ENCODE results near the gene GMCL2.

DNA sequence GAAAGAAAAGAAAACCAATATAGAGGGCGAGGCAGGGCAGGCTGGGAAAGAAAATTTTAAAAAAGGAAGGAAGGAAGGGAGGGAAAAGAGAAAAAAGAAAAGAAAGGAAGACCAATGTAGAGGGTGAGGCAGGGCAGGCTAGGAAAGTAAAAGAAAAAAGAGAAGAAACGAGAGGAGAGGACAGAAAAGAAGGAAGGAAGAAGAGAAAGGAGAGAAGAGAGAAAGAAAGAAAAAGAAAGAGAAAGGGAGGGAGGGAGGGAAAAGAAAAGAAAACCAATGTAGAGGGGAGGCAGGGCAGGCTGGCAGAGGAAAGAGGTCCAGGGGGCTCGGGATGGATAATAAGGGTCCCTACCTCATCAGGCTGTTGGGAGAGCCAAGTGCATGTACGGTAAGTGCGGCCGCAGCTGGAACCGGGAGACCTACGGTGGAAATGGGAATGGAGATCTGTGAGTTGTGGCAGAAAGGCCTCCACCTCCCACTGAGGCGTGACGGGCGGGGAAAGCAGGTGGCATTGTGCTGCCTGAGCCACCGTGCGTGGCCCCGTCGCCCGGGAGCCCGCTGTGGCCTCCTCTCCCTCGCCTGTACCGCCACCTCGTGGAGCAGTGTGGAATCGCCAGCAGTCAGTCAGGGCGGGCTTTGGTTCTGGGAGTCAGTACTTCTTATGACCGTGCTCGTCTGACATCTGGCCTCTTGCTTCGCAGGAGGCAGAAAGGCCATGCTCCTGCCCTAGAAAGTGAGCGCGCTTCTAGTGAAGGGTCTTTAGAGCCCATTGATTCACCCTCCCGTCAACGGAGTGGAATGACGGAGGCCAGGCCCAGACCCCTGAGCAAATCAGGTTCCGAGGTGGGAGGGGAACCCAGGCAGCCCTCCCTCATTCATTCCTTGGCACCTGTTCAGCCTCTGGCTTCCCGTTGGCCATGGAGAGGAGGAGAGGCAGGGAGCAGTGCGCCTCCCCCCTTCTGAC is 23.1 kb downstream of the GMCL2 start:
- TF ChIP-seq, protein P1, sequence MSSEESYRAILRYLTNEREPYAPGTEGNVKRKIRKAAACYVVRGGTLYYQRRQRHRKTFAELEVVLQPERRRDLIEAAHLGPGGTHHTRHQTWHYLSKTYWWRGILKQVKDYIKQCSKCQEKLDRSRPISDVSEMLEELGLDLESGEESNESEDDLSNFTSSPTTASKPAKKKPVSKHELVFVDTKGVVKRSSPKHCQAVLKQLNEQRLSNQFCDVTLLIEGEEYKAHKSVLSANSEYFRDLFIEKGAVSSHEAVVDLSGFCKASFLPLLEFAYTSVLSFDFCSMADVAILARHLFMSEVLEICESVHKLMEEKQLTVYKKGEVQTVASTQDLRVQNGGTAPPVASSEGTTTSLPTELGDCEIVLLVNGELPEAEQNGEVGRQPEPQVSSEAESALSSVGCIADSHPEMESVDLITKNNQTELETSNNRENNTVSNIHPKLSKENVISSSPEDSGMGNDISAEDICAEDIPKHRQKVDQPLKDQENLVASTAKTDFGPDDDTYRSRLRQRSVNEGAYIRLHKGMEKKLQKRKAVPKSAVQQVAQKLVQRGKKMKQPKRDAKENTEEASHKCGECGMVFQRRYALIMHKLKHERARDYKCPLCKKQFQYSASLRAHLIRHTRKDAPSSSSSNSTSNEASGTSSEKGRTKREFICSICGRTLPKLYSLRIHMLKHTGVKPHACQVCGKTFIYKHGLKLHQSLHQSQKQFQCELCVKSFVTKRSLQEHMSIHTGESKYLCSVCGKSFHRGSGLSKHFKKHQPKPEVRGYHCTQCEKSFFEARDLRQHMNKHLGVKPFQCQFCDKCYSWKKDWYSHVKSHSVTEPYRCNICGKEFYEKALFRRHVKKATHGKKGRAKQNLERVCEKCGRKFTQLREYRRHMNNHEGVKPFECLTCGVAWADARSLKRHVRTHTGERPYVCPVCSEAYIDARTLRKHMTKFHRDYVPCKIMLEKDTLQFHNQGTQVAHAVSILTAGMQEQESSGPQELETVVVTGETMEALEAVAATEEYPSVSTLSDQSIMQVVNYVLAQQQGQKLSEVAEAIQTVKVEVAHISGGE (tag by site-specific recombination; conservative IDR thresholded peaks at IDR 0.05; ENCODE audit: low read depth): no peak
- TF ChIP-seq, protein P2, sequence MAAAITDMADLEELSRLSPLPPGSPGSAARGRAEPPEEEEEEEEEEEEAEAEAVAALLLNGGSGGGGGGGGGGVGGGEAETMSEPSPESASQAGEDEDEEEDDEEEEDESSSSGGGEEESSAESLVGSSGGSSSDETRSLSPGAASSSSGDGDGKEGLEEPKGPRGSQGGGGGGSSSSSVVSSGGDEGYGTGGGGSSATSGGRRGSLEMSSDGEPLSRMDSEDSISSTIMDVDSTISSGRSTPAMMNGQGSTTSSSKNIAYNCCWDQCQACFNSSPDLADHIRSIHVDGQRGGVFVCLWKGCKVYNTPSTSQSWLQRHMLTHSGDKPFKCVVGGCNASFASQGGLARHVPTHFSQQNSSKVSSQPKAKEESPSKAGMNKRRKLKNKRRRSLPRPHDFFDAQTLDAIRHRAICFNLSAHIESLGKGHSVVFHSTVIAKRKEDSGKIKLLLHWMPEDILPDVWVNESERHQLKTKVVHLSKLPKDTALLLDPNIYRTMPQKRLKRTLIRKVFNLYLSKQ (tag by site-specific recombination; IDR thresholded peaks at IDR 0.05; ENCODE audit: borderline replicate concordance): no peak
- TF ChIP-seq YY1 (tag by site-specific recombination; IDR thresholded peaks at IDR 0.05): no peak
- TF ChIP-seq ZFP37 (tag by site-specific recombination; IDR thresholded peaks at IDR 0.05): peak; percentile 52; the same call in 1 of the 2 replicates
- TF ChIP-seq, protein P3, sequence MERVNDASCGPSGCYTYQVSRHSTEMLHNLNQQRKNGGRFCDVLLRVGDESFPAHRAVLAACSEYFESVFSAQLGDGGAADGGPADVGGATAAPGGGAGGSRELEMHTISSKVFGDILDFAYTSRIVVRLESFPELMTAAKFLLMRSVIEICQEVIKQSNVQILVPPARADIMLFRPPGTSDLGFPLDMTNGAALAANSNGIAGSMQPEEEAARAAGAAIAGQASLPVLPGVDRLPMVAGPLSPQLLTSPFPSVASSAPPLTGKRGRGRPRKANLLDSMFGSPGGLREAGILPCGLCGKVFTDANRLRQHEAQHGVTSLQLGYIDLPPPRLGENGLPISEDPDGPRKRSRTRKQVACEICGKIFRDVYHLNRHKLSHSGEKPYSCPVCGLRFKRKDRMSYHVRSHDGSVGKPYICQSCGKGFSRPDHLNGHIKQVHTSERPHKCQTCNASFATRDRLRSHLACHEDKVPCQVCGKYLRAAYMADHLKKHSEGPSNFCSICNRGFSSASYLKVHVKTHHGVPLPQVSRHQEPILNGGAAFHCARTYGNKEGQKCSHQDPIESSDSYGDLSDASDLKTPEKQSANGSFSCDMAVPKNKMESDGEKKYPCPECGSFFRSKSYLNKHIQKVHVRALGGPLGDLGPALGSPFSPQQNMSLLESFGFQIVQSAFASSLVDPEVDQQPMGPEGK (tag by site-specific recombination; IDR thresholded peaks at IDR 0.05): peak; percentile 72
- no peak for TF ChIP-seq ZNF404 (tag by site-specific recombination; IDR thresholded peaks at IDR 0.05)
- no peak for TF ChIP-seq ZNF776 (tag by site-specific recombination; IDR thresholded peaks at IDR 0.05; ENCODE audit: borderline replicate concordance)
- no peak for TF ChIP-seq MYNN (tag by site-specific recombination; IDR thresholded peaks at IDR 0.05; ENCODE audit: borderline replicate concordance)
- TF ChIP-seq, protein P4, sequence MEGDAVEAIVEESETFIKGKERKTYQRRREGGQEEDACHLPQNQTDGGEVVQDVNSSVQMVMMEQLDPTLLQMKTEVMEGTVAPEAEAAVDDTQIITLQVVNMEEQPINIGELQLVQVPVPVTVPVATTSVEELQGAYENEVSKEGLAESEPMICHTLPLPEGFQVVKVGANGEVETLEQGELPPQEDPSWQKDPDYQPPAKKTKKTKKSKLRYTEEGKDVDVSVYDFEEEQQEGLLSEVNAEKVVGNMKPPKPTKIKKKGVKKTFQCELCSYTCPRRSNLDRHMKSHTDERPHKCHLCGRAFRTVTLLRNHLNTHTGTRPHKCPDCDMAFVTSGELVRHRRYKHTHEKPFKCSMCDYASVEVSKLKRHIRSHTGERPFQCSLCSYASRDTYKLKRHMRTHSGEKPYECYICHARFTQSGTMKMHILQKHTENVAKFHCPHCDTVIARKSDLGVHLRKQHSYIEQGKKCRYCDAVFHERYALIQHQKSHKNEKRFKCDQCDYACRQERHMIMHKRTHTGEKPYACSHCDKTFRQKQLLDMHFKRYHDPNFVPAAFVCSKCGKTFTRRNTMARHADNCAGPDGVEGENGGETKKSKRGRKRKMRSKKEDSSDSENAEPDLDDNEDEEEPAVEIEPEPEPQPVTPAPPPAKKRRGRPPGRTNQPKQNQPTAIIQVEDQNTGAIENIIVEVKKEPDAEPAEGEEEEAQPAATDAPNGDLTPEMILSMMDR (tag by site-specific recombination; IDR thresholded peaks at IDR 0.05): peak; percentile 97
- TF ChIP-seq ZBTB20 (tag by site-specific recombination; IDR thresholded peaks at IDR 0.05): peak; percentile 70
- TF ChIP-seq, protein P5, sequence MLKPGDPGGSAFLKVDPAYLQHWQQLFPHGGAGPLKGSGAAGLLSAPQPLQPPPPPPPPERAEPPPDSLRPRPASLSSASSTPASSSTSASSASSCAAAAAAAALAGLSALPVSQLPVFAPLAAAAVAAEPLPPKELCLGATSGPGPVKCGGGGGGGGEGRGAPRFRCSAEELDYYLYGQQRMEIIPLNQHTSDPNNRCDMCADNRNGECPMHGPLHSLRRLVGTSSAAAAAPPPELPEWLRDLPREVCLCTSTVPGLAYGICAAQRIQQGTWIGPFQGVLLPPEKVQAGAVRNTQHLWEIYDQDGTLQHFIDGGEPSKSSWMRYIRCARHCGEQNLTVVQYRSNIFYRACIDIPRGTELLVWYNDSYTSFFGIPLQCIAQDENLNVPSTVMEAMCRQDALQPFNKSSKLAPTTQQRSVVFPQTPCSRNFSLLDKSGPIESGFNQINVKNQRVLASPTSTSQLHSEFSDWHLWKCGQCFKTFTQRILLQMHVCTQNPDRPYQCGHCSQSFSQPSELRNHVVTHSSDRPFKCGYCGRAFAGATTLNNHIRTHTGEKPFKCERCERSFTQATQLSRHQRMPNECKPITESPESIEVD (tag by site-specific recombination; IDR thresholded peaks at IDR 0.05): no peak
- no peak; the same call in 1 of the 2 replicates for TF ChIP-seq KLF10 (tag by site-specific recombination; IDR thresholded peaks at IDR 0.05)
